HCT116 (cell line): ENCODE results near the gene GNAS.

ENCODE experiments used
- EZH2 ChIP-seq: fragments of 200-600 bp; sonication (generic); IDR thresholded peaks from 2 replicates; pipeline ENCODE4 v1.6.1; 2017; ENCODE audit warnings: antibody characterized with exemption, mixed run types
- EZH2phosphoT487 ChIP-seq: fragments of 200-600 bp; IDR thresholded peaks from 2 replicates; pipeline ENCODE4 v1.6.1; 2018; ENCODE audit warnings: antibody characterized with exemption, borderline replicate concordance
- FOSL1 ChIP-seq: IDR thresholded peaks from 2 replicates; pipeline ENCODE4 v1.6.1; 2012; ENCODE audit warnings: low read depth
- MAX ChIP-seq: IDR thresholded peaks from 2 replicates; pipeline ENCODE4 v1.6.1; 2012
- POLR2A ChIP-seq: IDR thresholded peaks from 2 replicates; pipeline ENCODE4 v1.7.0; 2011; ENCODE audit warnings: borderline replicate concordance; ENCODE audit not compliant: insufficient read depth, insufficient read length; ENCODE audit errors: extremely low read depth
- POLR2AphosphoS5 ChIP-seq: IDR thresholded peaks from 2 replicates; pipeline ENCODE4 v1.6.1; 2011; ENCODE audit warnings: mild to moderate bottlenecking, low read depth, low read length, moderate library complexity
- RAD21 ChIP-seq: IDR thresholded peaks from 2 replicates; pipeline ENCODE4 v1.6.1; 2012; ENCODE audit warnings: low read depth, mild to moderate bottlenecking
- SRF ChIP-seq: IDR thresholded peaks from 2 replicates; pipeline ENCODE4 v1.6.1; 2012; ENCODE audit warnings: low read depth
- TCF7L2 ChIP-seq: IDR thresholded peaks from 2 replicates; pipeline ENCODE4 v1.7.0; 2011; ENCODE audit warnings: borderline replicate concordance, inconsistent platforms; ENCODE audit not compliant: insufficient read depth, insufficient read length; ENCODE audit errors: extremely low read depth
- YY1 ChIP-seq: IDR thresholded peaks from 2 replicates; pipeline ENCODE4 v1.6.1; 2011; ENCODE audit warnings: low read length, low read depth, moderate library complexity, mild to moderate bottlenecking; ENCODE audit not compliant: insufficient replicate concordance; ENCODE audit errors: extremely low read depth
- ZFX ChIP-seq: fragments of 450-650 bp; IDR thresholded peaks from 2 replicates; pipeline ENCODE4 v1.6.1; 2017
- ZNF274 ChIP-seq: fragments of 200-500 bp; sonication (Bioruptor generic); IDR thresholded peaks from 2 replicates; pipeline ENCODE4 v1.6.1; 2014; ENCODE audit warnings: mild to moderate bottlenecking, low read depth, low read length, inconsistent platforms
- TF ChIP-seq, protein P1 (sequence below), 3 experiments: fragments of 200-600 bp in 1 of 3; sonication (generic) in 1 of 3; IDR thresholded peaks in 2 of 3; conservative IDR thresholded peaks in 1 of 3; 2 replicates each; pipeline ENCODE4 v1.5.1; 2012 to 2017; ENCODE audit warnings: low read depth in 2 of 3, low read length in 2 of 3, antibody characterized with exemption in 1 of 3, borderline replicate concordance in 1 of 3, control low read depth in 1 of 3, mild to moderate bottlenecking in 1 of 3, mixed read lengths in 1 of 3, mixed run types in 1 of 3, moderate library complexity in 1 of 3; ENCODE audit not compliant: insufficient read depth in 1 of 3
- TF ChIP-seq, protein P2 (sequence below): IDR thresholded peaks from 2 replicates; pipeline ENCODE4 v1.6.1; 2012; ENCODE audit warnings: low read depth

DNA sequence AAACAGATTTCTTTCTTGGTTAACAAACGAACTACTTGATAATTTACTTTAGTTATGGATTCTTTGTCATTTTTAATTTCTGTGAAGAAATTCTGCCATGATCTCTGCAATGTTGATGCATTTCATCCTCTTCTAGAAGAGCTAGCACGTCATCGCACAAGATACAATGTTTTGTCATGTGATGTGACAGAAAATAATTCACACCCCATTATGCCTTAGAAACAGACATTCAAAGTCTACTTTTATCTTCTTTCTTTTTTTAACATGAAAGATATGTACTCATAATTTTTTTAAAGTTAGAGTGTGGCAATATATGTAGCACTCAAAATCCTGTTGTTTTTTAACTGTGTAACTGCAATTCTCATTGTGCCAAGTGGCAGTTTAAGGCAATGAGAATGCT is 89.0 kb downstream of the GNAS start:
- TF ChIP-seq MAX: no peak
- TF ChIP-seq RAD21: no peak
- TF ChIP-seq, protein P1, sequence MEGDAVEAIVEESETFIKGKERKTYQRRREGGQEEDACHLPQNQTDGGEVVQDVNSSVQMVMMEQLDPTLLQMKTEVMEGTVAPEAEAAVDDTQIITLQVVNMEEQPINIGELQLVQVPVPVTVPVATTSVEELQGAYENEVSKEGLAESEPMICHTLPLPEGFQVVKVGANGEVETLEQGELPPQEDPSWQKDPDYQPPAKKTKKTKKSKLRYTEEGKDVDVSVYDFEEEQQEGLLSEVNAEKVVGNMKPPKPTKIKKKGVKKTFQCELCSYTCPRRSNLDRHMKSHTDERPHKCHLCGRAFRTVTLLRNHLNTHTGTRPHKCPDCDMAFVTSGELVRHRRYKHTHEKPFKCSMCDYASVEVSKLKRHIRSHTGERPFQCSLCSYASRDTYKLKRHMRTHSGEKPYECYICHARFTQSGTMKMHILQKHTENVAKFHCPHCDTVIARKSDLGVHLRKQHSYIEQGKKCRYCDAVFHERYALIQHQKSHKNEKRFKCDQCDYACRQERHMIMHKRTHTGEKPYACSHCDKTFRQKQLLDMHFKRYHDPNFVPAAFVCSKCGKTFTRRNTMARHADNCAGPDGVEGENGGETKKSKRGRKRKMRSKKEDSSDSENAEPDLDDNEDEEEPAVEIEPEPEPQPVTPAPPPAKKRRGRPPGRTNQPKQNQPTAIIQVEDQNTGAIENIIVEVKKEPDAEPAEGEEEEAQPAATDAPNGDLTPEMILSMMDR (IDR thresholded peaks at IDR 0.05 in 2 of 3, conservative IDR thresholded peaks at IDR 0.05 in 1 of 3; ENCODE audit: borderline replicate concordance in 1 of 3, insufficient read depth in 1 of 3, low read depth in 2 of 3, low read length in 2 of 3): no peak
- no peak for TF ChIP-seq EZH2phosphoT487
- TF ChIP-seq POLR2AphosphoS5: no peak
- no peak for TF ChIP-seq POLR2A
- TF ChIP-seq, protein P2, sequence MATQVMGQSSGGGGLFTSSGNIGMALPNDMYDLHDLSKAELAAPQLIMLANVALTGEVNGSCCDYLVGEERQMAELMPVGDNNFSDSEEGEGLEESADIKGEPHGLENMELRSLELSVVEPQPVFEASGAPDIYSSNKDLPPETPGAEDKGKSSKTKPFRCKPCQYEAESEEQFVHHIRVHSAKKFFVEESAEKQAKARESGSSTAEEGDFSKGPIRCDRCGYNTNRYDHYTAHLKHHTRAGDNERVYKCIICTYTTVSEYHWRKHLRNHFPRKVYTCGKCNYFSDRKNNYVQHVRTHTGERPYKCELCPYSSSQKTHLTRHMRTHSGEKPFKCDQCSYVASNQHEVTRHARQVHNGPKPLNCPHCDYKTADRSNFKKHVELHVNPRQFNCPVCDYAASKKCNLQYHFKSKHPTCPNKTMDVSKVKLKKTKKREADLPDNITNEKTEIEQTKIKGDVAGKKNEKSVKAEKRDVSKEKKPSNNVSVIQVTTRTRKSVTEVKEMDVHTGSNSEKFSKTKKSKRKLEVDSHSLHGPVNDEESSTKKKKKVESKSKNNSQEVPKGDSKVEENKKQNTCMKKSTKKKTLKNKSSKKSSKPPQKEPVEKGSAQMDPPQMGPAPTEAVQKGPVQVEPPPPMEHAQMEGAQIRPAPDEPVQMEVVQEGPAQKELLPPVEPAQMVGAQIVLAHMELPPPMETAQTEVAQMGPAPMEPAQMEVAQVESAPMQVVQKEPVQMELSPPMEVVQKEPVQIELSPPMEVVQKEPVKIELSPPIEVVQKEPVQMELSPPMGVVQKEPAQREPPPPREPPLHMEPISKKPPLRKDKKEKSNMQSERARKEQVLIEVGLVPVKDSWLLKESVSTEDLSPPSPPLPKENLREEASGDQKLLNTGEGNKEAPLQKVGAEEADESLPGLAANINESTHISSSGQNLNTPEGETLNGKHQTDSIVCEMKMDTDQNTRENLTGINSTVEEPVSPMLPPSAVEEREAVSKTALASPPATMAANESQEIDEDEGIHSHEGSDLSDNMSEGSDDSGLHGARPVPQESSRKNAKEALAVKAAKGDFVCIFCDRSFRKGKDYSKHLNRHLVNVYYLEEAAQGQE: no peak
- TF ChIP-seq SRF: no peak
- no peak for TF ChIP-seq TCF7L2
- TF ChIP-seq ZNF274: no peak
- no peak for TF ChIP-seq EZH2
- TF ChIP-seq ZFX: no peak
- TF ChIP-seq FOSL1: no peak
- TF ChIP-seq YY1: no peak
